HL-60 (cell line): Measurements from ENCODE around the gene SPATA13.

ENCODE experiments used
- CTCF ChIP-seq: IDR thresholded peaks from one replicate; pipeline ENCODE4 v1.5.1; 2011; ENCODE audit warnings: low read length, control low read depth, inconsistent platforms; ENCODE audit not compliant: insufficient read depth
- POLR2AphosphoS5 ChIP-seq: IDR thresholded peaks from 2 replicates; pipeline ENCODE4 v1.6.1; 2012; ENCODE audit warnings: low read depth

GRCh38 chr13:24231377-24231776 is 70.9 kb downstream of the SPATA13 start:
- TF ChIP-seq POLR2AphosphoS5 (no peak), CTCF (no peak)
